Measurements from ENCODE around the gene ATP11B.

DNA sequence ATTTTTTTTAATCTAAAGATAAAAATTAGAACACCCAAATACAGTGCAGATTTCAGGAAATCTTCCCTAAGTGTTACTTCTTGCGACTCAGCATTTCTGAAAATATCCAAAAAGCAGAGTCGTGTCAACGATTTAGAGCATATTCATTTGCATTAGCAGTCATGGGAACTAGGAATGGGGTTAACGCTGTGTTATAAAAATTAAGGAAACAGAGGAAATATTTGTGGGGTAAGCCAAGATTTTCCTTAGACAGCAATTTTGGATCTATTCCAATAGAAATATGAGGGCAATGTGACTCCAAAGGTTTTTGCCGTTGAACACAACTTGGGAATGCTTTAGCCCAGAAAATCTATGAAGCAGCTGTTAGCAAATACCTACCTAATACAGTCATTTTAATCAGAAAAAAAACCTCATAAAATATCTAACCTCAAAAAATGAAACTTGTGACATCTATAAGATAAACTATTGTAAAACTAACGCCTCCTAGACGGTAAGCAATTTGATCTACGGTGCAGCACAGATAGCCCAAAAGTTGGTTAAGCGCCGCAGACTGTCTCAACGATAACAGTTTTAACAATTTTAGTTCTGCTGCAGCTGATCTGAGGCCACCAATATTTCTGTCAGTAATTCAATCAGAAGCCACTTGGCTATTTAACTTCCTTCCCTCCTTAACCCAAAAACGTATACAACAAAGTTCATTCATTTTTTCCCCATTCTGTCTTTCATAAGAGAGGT lies 5.8 kb upstream of the ATP11B start:
- TF ChIP-seq EP300 (IDR thresholded peaks at IDR 0.05) = no peak
- TF ChIP-seq POLR2A (IDR thresholded peaks at IDR 0.05) = no peak
- TF ChIP-seq, protein P1, sequence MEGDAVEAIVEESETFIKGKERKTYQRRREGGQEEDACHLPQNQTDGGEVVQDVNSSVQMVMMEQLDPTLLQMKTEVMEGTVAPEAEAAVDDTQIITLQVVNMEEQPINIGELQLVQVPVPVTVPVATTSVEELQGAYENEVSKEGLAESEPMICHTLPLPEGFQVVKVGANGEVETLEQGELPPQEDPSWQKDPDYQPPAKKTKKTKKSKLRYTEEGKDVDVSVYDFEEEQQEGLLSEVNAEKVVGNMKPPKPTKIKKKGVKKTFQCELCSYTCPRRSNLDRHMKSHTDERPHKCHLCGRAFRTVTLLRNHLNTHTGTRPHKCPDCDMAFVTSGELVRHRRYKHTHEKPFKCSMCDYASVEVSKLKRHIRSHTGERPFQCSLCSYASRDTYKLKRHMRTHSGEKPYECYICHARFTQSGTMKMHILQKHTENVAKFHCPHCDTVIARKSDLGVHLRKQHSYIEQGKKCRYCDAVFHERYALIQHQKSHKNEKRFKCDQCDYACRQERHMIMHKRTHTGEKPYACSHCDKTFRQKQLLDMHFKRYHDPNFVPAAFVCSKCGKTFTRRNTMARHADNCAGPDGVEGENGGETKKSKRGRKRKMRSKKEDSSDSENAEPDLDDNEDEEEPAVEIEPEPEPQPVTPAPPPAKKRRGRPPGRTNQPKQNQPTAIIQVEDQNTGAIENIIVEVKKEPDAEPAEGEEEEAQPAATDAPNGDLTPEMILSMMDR (IDR thresholded peaks at IDR 0.05) = no peak
